Stomach (tissue), 9 donors: Measurements from ENCODE around the gene FLACC1. TPM values are rescaled to one million over a fixed set of nuclear protein-coding genes. Genes with fewer than 3 reads are reported as not detected.
"Not testable (repeated sequence)": the region's sequence is repeated elsewhere in the genome, so short reads cannot be mapped to it uniquely, and the experiment has no call there.

Experiments
- DNase-seq, 2 donors: peaks; one replicate each; pipeline versions ENCODE4 v3.0.0 to v3.0.0-alpha.2; 2013 to 2019
- H3K27ac ChIP-seq, 5 donors: fragments of 200-600 bp in 4 of 5; sonication (generic) in 4 of 5; one replicate each; pipeline ENCODE4 v1.5.1; 2013 to 2019; ENCODE audit warnings: mild to moderate bottlenecking in 1 of 5, moderate library complexity in 1 of 5
- H3K27me3 ChIP-seq, 3 donors: fragments of 200-600 bp; sonication (generic); one replicate each; pipeline ENCODE4 v1.5.1; 2017 to 2019; ENCODE audit warnings: mixed run types in 1 of 3
- H3K36me3 ChIP-seq, 4 donors: fragments of 200-600 bp; sonication (generic); 1 replicate in 3 of 4; 2 replicates in 1 of 4; pipeline ENCODE4 v1.5.1; 2016 to 2019
- H3K4me1 ChIP-seq, 4 donors: fragments of 200-600 bp; sonication (generic); one replicate each; pipeline ENCODE4 v1.5.1; 2016 to 2019
- H3K4me3 ChIP-seq, 4 donors: fragments of 200-600 bp; sonication (generic) in 3 of 4; one replicate each; pipeline ENCODE4 v1.5.1; 2016 to 2019; ENCODE audit warnings: mild to moderate bottlenecking in 1 of 4
- H3K9me3 ChIP-seq, 4 donors: fragments of 200-600 bp; sonication (generic); one replicate each; pipeline ENCODE4 v1.5.1; 2016 to 2019
- CTCF ChIP-seq, 7 experiments: fragments of 450-650 bp in 4 of 7; fragments of 200-600 bp in 3 of 7; sonication (generic) in 3 of 7; IDR thresholded peaks; one replicate each; pipeline ENCODE4 v1.5.1; 2016 to 2019; ENCODE audit warnings: antibody characterized with exemption in 7 of 7, control low read depth in 2 of 7, mild to moderate bottlenecking in 1 of 7
- EP300 ChIP-seq: sonication (generic); formaldehyde crosslinking; IDR thresholded peaks from one replicate; pipeline ENCODE4 v1.6.1; 2017; ENCODE audit warnings: antibody characterized with exemption
- POLR2A ChIP-seq, 4 donors: fragments of 450-650 bp; IDR thresholded peaks; one replicate each; pipeline ENCODE4 v1.6.1; 2016; ENCODE audit warnings: antibody characterized with exemption in 4 of 4, control low read depth in 2 of 4, mild to moderate bottlenecking in 1 of 4, moderate library complexity in 1 of 4
- POLR2AphosphoS5 ChIP-seq, 3 donors: sonication (generic); formaldehyde crosslinking; IDR thresholded peaks; one replicate each; pipeline ENCODE4 v1.6.1; 2016; ENCODE audit warnings: antibody characterized with exemption in 3 of 3
- WGBS, 5 donors: extraction: QIAGEN DNeasy Blood & Tissue Kit in 3 of 5; methylation state at CpG; one replicate each; pipeline versions ENCODE4 v1.1.5 to v1.1.7; 2013 to 2018; 5-methylcytosine and 5-hydroxymethylcytosine counted together
- intact Hi-C: fragments of 100-400 bp; cut with DNase I; formaldehyde crosslinking; loops from one replicate; pipeline ENCODE4 v1.15.1; 2023; ENCODE audit warnings: low total_unique reads
- polyA plus RNA-seq, 3 donors: library from polyadenylated mRNA; stranded (reverse); fragments of 200-250 nt; gene quantifications; one replicate each; pipeline ENCODE4 v1.2.3, GENCODE V29; 2013
- total RNA-seq, 5 donors: library from RNA; depleted of rRNA; stranded (reverse); fragments of >200 nt; gene quantifications; one replicate each; pipeline versions ENCODE4 v1.1.0 to v1.2.3, GENCODE V29; 2014 to 2016
- donor health status: healthy with polysubstance abuse.
- donor health status: Bipolar disorder and iron deficiency.
- donor health status: healthy.

The FLACC1 gene
- total and polyA plus RNA-seq, 8 donors: 0.13 to 21.6 (median 1.8) TPM; not detected in 3

DNA sequence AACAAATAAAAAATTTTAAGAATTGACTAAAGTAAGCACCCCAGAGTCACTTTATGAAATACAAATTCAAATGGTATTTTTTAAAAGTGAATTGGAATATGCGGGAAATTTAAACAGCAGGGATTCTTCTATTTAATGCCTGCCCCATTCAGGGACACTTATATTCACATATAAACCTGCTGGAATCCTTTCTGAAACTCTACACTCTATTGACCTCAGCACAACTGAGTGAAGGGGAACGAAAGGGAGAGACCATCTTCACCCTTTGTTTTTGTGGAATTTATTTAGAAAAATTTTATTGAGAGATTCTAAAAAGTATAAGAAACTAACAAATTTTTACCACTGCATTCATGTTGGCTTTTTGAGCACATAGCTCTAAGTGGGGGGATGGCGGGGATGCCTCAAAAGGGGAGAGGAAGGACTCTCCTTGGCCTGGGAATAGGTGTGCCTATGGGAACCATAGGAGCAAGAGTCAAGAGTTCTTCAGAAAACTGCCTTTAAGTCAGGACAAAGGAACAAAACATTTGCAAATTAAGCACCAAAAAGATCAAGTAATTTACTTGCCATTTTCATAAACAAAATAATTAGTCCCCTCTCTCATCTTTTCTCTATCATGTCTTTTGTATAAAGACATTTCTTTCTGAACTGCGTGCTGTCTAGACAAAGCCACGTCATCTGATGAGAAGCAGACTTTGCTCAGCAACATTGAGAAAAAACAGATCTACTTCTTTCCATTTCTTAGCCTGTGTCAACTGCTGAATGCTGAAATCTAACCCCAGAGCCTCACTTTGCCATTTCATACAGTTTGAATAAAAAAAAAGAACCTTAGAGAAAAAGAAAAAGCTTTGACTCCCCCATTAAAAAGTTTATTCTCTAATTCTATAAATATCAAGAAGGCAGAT lies 21.6 kb upstream of the FLACC1 start:
- H3K36me3 ChIP-seq: peaks cover 13 to 58% (median 44%) of the 10 kb centered on the region in 4 donors
- no peak for TF ChIP-seq EP300
- peak in 1 of 3 donors; percentile 80 for TF ChIP-seq POLR2AphosphoS5 (IDR thresholded peaks at IDR 0.05)
- no peaks in the 10 kb centered on the region for H3K4me1 ChIP-seq
- WGBS, 5 donors: 79 to 91% (median 86%) methylated on average over 5 of the region's 5 CpGs
- DNase-seq: peak in 1 of 2 donors; percentile 70
- intact Hi-C loops: no loop called here
- H3K4me3 ChIP-seq: no peak overlapping the region
- H3K9me3 ChIP-seq: no peaks in the 10 kb centered on the region
- H3K27ac ChIP-seq: peak overlapping the region in 1 of 5 donors; percentile 34
- no peaks in the 10 kb centered on the region for H3K27me3 ChIP-seq

- H3K36me3 ChIP-seq: peaks cover 13 to 45% (median 32%) of the 10 kb centered on the region in 4 donors
- WGBS, 5 donors: 87 to 98% (median 91%) methylated on average over 3 of the region's 3 CpGs
- TF ChIP-seq POLR2AphosphoS5 (IDR thresholded peaks at IDR 0.05) (no peak), EP300 (no peak), POLR2A (IDR thresholded peaks at IDR 0.05) (no peak), CTCF (IDR thresholded peaks at IDR 0.05) (no peak)
- H3K4me1 ChIP-seq: no peaks in the 10 kb centered on the region
- intact Hi-C loops: no loop called here
- no peaks in the 10 kb centered on the region for H3K27me3 ChIP-seq
- H3K4me3 ChIP-seq: no peak overlapping the region
- no peak overlapping the region for H3K27ac ChIP-seq
- no peak for DNase-seq
- H3K9me3 ChIP-seq: no peaks in the 10 kb centered on the region
Measured at GRCh38 chr2:201377218-201377617, 20.1 kb upstream of the FLACC1 start.

DNA sequence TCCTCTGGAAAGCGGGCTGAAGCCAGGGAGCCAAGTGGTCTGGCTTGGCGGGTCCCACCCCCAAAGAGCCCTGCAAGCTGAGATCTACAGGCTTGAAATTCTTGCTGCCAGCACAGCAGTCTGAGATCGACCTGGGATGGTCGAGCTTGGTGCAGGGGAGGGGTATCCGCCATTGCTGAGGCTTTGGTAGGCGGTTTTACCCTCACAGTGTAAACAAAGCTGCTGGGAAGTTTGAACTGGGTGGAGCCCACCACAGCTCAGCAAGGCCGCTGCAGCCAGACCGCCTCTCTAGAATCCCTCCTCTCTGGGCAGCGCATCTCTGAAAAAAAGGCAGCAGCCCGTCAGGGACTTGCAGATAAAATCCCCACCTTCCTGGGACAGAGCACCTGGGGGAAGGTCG lies 12.6 kb upstream of the FLACC1 start:
- intact Hi-C loops: loop anchor here (10.0 kb wide), 1 partner anchor 135 kb away; no protein-coding TSS in a partner anchor
- WGBS, 5 donors: 83 to 89% (median 87%) methylated on average over 5 to 11 of the region's 11 CpGs

GRCh38 chr2:201369318-201369717 lies 12.2 kb upstream of the FLACC1 start:
- peaks cover 0 to 18% (median 6%) of the 10 kb centered on the region in 4 donors for H3K9me3 ChIP-seq
- peaks cover 0 to 18% (median 11%) of the 10 kb centered on the region in 4 donors for H3K36me3 ChIP-seq
- not testable (repeated sequence) for H3K4me3 ChIP-seq, H3K27ac ChIP-seq, H3K4me1 ChIP-seq, DNase-seq, H3K27me3 ChIP-seq
- 84 to 98% (median 93%) methylated on average over 6 to 8 of the region's 8 CpGs for WGBS, 5 donors
- intact Hi-C loops: loop anchor here (10.0 kb wide), 1 partner anchor 135 kb away; no protein-coding TSS in a partner anchor

More for the DNA sequence above, 12.6 kb upstream of the FLACC1 start:
- Histone ChIP-seq H3K4me1 (no peaks in the 10 kb centered on the region), H3K36me3 (peaks cover 0 to 18% (median 11%) of the 10 kb centered on the region in 4 donors), H3K27me3 (no peaks in the 10 kb centered on the region), H3K9me3 (peaks cover 0 to 18% (median 6%) of the 10 kb centered on the region in 4 donors), H3K27ac (no peak overlapping the region), H3K4me3 (no peak overlapping the region)
- DNase-seq: no peak
- no peak for TF ChIP-seq CTCF (IDR thresholded peaks at IDR 0.05)
- TF ChIP-seq EP300: no peak
- TF ChIP-seq POLR2AphosphoS5 (IDR thresholded peaks at IDR 0.05): no peak
- no peak for TF ChIP-seq POLR2A (IDR thresholded peaks at IDR 0.05)

DNA sequence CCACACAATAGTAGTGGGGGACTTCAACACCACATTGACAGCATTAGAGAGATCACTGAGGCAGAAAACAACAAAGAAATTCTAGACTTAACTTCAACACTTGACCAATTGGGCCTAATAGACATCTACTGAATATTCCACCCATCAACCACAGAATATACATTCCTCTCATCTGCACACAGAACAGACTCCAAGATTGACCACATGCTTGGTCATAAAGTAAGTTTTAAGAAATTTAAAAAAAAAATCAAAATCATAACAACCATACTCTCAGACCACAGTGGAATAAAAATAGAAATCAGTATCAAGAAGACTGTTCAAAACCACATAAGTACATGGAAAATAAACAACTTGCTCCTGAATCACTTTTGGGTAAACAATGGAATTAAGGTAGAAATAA lies 9.0 kb upstream of the FLACC1 start:
- TF ChIP-seq POLR2AphosphoS5 (IDR thresholded peaks at IDR 0.05) (no peak), CTCF (IDR thresholded peaks at IDR 0.05) (no peak), POLR2A (IDR thresholded peaks at IDR 0.05) (no peak), EP300 (no peak)
- intact Hi-C loops: loop anchor here (10.0 kb wide), 1 partner anchor 131 kb away; no protein-coding TSS in a partner anchor
- Histone ChIP-seq H3K27ac (no peak overlapping the region), H3K4me3 (no peak overlapping the region), H3K9me3 (peaks cover 0 to 18% (median 6%) of the 10 kb centered on the region in 4 donors), H3K4me1 (no peaks in the 10 kb centered on the region), H3K27me3 (no peaks in the 10 kb centered on the region), H3K36me3 (peaks cover 0 to 30% (median 18%) of the 10 kb centered on the region in 4 donors)
- DNase-seq: no peak
